Measurements from ENCODE around the gene ZNF132.

ZNF132 gene

DNA sequence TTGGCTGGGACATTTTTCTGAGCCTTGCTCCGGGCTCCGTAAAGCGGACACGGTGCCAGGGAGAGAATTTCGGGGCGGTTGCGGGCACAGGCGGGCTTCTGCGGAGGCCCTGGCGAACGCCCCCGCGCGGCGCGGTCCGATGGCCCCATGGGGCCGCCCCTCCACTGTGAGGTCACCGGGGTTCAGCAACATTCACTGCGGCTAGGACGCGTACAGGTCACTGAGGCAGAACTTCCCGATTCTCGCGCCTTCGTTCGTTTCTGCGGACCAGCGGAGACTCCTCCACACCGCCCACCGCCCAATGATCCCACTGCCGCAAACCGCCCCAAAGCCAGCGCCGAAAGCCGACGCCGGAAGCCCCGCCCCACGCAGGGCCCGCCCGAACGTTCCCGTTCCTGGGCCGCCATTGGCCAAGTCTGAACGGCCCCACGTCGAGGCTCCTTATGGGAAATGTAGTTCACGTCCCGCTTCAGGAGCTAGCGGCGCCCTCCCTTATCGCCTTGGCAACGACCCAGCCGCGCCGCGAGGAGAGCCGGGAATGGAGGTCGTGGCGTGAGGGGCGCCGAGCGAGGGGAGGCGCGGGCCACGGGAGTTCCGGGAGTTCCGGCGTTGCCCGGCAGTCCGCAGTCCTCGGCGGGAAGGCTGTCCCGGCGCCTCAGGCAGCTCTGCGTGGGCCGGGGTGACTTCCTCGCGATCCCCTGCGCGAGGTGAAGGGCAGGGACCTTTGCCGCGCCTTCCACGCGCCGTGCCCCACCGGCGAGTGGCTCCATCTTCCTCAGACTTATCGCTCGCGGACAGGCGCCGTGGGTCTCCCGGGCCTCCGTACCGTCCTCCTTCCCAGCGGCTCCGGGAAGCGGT lies 31.6 kb downstream of the ZNF132 start, which contains the start of gene ZNF584 (continued):
- TF ChIP-seq, protein P1, sequence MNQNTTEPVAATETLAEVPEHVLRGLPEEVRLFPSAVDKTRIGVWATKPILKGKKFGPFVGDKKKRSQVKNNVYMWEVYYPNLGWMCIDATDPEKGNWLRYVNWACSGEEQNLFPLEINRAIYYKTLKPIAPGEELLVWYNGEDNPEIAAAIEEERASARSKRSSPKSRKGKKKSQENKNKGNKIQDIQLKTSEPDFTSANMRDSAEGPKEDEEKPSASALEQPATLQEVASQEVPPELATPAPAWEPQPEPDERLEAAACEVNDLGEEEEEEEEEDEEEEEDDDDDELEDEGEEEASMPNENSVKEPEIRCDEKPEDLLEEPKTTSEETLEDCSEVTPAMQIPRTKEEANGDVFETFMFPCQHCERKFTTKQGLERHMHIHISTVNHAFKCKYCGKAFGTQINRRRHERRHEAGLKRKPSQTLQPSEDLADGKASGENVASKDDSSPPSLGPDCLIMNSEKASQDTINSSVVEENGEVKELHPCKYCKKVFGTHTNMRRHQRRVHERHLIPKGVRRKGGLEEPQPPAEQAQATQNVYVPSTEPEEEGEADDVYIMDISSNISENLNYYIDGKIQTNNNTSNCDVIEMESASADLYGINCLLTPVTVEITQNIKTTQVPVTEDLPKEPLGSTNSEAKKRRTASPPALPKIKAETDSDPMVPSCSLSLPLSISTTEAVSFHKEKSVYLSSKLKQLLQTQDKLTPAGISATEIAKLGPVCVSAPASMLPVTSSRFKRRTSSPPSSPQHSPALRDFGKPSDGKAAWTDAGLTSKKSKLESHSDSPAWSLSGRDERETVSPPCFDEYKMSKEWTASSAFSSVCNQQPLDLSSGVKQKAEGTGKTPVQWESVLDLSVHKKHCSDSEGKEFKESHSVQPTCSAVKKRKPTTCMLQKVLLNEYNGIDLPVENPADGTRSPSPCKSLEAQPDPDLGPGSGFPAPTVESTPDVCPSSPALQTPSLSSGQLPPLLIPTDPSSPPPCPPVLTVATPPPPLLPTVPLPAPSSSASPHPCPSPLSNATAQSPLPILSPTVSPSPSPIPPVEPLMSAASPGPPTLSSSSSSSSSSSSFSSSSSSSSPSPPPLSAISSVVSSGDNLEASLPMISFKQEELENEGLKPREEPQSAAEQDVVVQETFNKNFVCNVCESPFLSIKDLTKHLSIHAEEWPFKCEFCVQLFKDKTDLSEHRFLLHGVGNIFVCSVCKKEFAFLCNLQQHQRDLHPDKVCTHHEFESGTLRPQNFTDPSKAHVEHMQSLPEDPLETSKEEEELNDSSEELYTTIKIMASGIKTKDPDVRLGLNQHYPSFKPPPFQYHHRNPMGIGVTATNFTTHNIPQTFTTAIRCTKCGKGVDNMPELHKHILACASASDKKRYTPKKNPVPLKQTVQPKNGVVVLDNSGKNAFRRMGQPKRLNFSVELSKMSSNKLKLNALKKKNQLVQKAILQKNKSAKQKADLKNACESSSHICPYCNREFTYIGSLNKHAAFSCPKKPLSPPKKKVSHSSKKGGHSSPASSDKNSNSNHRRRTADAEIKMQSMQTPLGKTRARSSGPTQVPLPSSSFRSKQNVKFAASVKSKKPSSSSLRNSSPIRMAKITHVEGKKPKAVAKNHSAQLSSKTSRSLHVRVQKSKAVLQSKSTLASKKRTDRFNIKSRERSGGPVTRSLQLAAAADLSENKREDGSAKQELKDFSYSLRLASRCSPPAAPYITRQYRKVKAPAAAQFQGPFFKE (tag by site-specific recombination; IDR thresholded peaks at IDR 0.05; ENCODE audit: borderline replicate concordance) = 0 out of 2 replicates have a peak, but pooled peaks have one; percentile 32
- TF ChIP-seq SETDB1 (IDR thresholded peaks at IDR 0.05; ENCODE audit: insufficient read length, low read length) (no peak), PRDM1 (tag by site-specific recombination; IDR thresholded peaks at IDR 0.05) (no peak), HOXD13 (CRISPR knock-in tag; IDR thresholded peaks at IDR 0.05; ENCODE audit: borderline replicate concordance) (no peak), OSR2 (tag by site-specific recombination; IDR thresholded peaks at IDR 0.05) (no peak), ZNF658 (tag by site-specific recombination; IDR thresholded peaks at IDR 0.05) (no peak), ZNF426 (tag by site-specific recombination; IDR thresholded peaks at IDR 0.05) (no peak), ZNF501 (tag by site-specific recombination; IDR thresholded peaks at IDR 0.05) (no peak), ZNF335 (tag by site-specific recombination; conservative IDR thresholded peaks at IDR 0.05) (peak; percentile 92), ZNF777 (tag by site-specific recombination; IDR thresholded peaks at IDR 0.05; ENCODE audit: borderline replicate concordance) (peak; percentile 58), ZBTB8A (tag by site-specific recombination; IDR thresholded peaks at IDR 0.05) (peak; percentile 85), GLIS2 (tag by site-specific recombination; IDR thresholded peaks at IDR 0.05) (peak; percentile 58), ZNF350 (tag by site-specific recombination; IDR thresholded peaks at IDR 0.05) (no peak), MZF1 (tag by site-specific recombination; IDR thresholded peaks at IDR 0.05; ENCODE audit: borderline replicate concordance) (peak; percentile 40; the same call in 1 of the 2 replicates), ZNF623 (tag by site-specific recombination; IDR thresholded peaks at IDR 0.05) (no peak), SCRT2 (tag by site-specific recombination; IDR thresholded peaks at IDR 0.05) (0 out of 2 replicates have a peak, but pooled peaks have one; percentile 1), ZBTB1 (tag by site-specific recombination; IDR thresholded peaks at IDR 0.05) (no peak), ZIC2 (tag by site-specific recombination; IDR thresholded peaks at IDR 0.05) (no peak), ZNF768 (tag by site-specific recombination; IDR thresholded peaks at IDR 0.05) (no peak)
- TF ChIP-seq, protein P2, sequence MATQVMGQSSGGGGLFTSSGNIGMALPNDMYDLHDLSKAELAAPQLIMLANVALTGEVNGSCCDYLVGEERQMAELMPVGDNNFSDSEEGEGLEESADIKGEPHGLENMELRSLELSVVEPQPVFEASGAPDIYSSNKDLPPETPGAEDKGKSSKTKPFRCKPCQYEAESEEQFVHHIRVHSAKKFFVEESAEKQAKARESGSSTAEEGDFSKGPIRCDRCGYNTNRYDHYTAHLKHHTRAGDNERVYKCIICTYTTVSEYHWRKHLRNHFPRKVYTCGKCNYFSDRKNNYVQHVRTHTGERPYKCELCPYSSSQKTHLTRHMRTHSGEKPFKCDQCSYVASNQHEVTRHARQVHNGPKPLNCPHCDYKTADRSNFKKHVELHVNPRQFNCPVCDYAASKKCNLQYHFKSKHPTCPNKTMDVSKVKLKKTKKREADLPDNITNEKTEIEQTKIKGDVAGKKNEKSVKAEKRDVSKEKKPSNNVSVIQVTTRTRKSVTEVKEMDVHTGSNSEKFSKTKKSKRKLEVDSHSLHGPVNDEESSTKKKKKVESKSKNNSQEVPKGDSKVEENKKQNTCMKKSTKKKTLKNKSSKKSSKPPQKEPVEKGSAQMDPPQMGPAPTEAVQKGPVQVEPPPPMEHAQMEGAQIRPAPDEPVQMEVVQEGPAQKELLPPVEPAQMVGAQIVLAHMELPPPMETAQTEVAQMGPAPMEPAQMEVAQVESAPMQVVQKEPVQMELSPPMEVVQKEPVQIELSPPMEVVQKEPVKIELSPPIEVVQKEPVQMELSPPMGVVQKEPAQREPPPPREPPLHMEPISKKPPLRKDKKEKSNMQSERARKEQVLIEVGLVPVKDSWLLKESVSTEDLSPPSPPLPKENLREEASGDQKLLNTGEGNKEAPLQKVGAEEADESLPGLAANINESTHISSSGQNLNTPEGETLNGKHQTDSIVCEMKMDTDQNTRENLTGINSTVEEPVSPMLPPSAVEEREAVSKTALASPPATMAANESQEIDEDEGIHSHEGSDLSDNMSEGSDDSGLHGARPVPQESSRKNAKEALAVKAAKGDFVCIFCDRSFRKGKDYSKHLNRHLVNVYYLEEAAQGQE (tag by site-specific recombination; IDR thresholded peaks at IDR 0.05) = no peak
- TF ChIP-seq, protein P3, sequence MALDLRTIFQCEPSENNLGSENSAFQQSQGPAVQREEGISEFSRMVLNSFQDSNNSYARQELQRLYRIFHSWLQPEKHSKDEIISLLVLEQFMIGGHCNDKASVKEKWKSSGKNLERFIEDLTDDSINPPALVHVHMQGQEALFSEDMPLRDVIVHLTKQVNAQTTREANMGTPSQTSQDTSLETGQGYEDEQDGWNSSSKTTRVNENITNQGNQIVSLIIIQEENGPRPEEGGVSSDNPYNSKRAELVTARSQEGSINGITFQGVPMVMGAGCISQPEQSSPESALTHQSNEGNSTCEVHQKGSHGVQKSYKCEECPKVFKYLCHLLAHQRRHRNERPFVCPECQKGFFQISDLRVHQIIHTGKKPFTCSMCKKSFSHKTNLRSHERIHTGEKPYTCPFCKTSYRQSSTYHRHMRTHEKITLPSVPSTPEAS (tag by site-specific recombination; IDR thresholded peaks at IDR 0.05) = no peak
- TF ChIP-seq, protein P4, sequence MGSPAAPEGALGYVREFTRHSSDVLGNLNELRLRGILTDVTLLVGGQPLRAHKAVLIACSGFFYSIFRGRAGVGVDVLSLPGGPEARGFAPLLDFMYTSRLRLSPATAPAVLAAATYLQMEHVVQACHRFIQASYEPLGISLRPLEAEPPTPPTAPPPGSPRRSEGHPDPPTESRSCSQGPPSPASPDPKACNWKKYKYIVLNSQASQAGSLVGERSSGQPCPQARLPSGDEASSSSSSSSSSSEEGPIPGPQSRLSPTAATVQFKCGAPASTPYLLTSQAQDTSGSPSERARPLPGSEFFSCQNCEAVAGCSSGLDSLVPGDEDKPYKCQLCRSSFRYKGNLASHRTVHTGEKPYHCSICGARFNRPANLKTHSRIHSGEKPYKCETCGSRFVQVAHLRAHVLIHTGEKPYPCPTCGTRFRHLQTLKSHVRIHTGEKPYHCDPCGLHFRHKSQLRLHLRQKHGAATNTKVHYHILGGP (tag by site-specific recombination; IDR thresholded peaks at IDR 0.05) = no peak
- TF ChIP-seq, protein P5, sequence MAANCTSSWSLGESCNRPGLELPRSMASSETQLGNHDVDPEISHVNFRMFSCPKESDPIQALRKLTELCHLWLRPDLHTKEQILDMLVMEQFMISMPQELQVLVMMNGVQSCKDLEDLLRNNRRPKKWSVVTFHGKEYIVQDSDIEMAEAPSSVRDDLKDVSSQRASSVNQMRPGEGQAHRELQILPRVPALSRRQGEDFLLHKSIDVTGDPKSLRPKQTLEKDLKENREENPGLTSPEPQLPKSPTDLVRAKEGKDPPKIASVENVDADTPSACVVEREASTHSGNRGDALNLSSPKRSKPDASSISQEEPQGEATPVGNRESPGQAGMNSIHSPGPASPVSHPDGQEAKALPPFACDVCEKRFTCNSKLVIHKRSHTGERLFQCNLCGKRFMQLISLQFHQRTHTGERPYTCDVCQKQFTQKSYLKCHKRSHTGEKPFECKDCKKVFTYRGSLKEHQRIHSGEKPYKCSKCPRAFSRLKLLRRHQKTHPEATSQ (tag by site-specific recombination; IDR thresholded peaks at IDR 0.05) = 0 out of 2 replicates have a peak, but pooled peaks have one; percentile 27
- TF ChIP-seq, protein P6, sequence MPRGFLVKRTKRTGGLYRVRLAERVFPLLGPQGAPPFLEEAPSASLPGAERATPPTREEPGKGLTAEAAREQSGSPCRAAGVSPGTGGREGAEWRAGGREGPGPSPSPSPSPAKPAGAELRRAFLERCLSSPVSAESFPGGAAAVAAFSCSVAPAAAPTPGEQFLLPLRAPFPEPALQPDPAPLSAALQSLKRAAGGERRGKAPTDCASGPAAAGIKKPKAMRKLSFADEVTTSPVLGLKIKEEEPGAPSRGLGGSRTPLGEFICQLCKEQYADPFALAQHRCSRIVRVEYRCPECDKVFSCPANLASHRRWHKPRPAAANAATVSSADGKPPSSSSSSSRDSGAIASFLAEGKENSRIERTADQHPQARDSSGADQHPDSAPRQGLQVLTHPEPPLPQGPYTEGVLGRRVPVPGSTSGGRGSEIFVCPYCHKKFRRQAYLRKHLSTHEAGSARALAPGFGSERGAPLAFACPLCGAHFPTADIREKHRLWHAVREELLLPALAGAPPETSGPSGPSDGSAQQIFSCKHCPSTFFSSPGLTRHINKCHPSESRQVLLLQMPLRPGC (tag by site-specific recombination; IDR thresholded peaks at IDR 0.05) = peak; percentile 44; the same call in 1 of the 2 replicates
